Heart right ventricle (tissue), 16 donors: Measurements from ENCODE around the gene FAM163B. TPM values are rescaled to one million over a fixed set of nuclear protein-coding genes. Genes with fewer than 3 reads are reported as not detected.

ENCODE experiments used
- ATAC-seq, 8 donors: fragments of 200-7000 bp; cut with Tn5 transposase; one replicate each; pipeline ENCODE4 v1.9.1; 2020; ENCODE audit warnings: mild to moderate bottlenecking in 8 of 8, moderate library complexity in 8 of 8, moderate number of reproducible peaks in 1 of 8
- DNase-seq, 2 donors: peaks; one replicate each; pipeline ENCODE4 v3.0.0-alpha.2; 2020
- H3K27ac ChIP-seq, 10 donors: fragments of 200-600 bp; sonication (generic) in 2 of 10; one replicate each; pipeline versions ENCODE4 v1.5.0 to v1.8.0; 2020 to 2022; ENCODE audit warnings: mild to moderate bottlenecking in 3 of 10
- H3K27me3 ChIP-seq, 7 donors: fragments of 200-600 bp; one replicate each; pipeline ENCODE4 v1.8.0; 2021 to 2022; ENCODE audit warnings: mild to moderate bottlenecking in 2 of 7
- H3K36me3 ChIP-seq, 9 donors: fragments of 200-600 bp; sonication (generic) in 1 of 9; one replicate each; pipeline versions ENCODE4 v1.5.0 to v1.8.0; 2020 to 2022; ENCODE audit warnings: mild to moderate bottlenecking in 2 of 9
- H3K4me1 ChIP-seq, 9 donors: fragments of 200-600 bp; sonication (generic) in 1 of 9; one replicate each; pipeline versions ENCODE4 v1.5.0 to v1.8.0; 2020 to 2022; ENCODE audit warnings: mild to moderate bottlenecking in 4 of 9
- H3K4me3 ChIP-seq, 10 donors: fragments of 200-600 bp; sonication (generic) in 2 of 10; one replicate each; pipeline versions ENCODE4 v1.5.0 to v1.8.0; 2020 to 2022; ENCODE audit warnings: mild to moderate bottlenecking in 7 of 10, moderate library complexity in 2 of 10
- H3K9me3 ChIP-seq, 11 donors: fragments of 200-600 bp in 10 of 11; sonication (generic) in 2 of 11; one replicate each; pipeline versions ENCODE4 v1.5.0 to v1.8.0; 2013 to 2022; ENCODE audit warnings: mild to moderate bottlenecking in 2 of 11, control low read depth in 1 of 11, moderate library complexity in 1 of 11
- CTCF ChIP-seq, 9 donors: fragments of 200-600 bp; sonication (generic) in 2 of 9; IDR thresholded peaks; one replicate each; pipeline versions ENCODE4 v1.5.0 to v1.8.0; 2021 to 2022; ENCODE audit warnings: antibody characterized with exemption in 9 of 9, mild to moderate bottlenecking in 5 of 9, moderate library complexity in 1 of 9
- WGBS, 2 donors: extraction: QIAGEN DNeasy Blood & Tissue Kit; methylation state at CpG; one replicate each; pipeline ENCODE4 v1.1.7; 2013; ENCODE audit warnings: inconsistent platforms in 1 of 2; 5-methylcytosine and 5-hydroxymethylcytosine counted together
- intact Hi-C, 10 donors: fragments of 100-400 bp; cut with DNase I; formaldehyde crosslinking; loops; one replicate each; pipeline versions ENCODE4 v1.11.1 to v1.14.2; 2022
- polyA plus RNA-seq, 2 donors: library from polyadenylated mRNA; stranded (reverse); fragments of 200-250 nt; gene quantifications; one replicate each; pipeline ENCODE4 v1.2.3, GENCODE V29; 2013
- total RNA-seq, 10 donors: library from RNA; stranded (reverse); fragmentation: NEBNext Ultra II Directional in 3 of 10; extraction: Animal tissue kit (Norgen Biotek cat#: 25700) in 3 of 10; gene quantifications; one replicate each; pipeline versions ENCODE4 v1.2.1 to v1.2.4, GENCODE V29; 2021 to 2023
- donor health status: Arrhythmogenic right ventricular cardiomyopathy.
- donor health status: ischemic (EF 13 %, LVEDD 7.1; RV severe dilation, severe dysfunction).
- donor health status: healthy with polysubstance abuse.
- donor health status: DM: no; HTN: yes; CAD: no.
- donor health status: DM: no; HTN: no; CAD: no.
- donor health status: ischemic (EF 25% LVEDD 6.9; RV normal size, moderate dysfunction).
- donor health status: ischemic (EF 25% LVEDD 5.7; RV mildly dilated, moderate dysfunction).
- donor health status: healthy.
- donor health status: DM: yes; HTN: yes; CAD: no.
- donor health status: Ischemic cardiomyopathy.
- donor health status: ischemic (EF 35%, LVEDD 5.7; RV mildly dilated, moderate dysfunction).
- donor health status: nonischemic (EF 11% LVEDD 7.7; RV severe dilation, severe dysfunction).
- donor health status: DM: yes; HTN: yes; CAD: no.
- donor health status: PGD.
- donor health status: ischemic (EF 29% LVEDD 5.4; RV normal size, mild dysfunction).
- donor health status: nonischemic (EF 23%, LVEDD 6.1; RV moderate dilation, normal function).

The FAM163B gene
- total and polyA plus RNA-seq, 12 donors: 0.19 TPM; not detected in 11

GRCh38 chr9:133607381-133607780 is 1.8 kb downstream of the FAM163B start:
- no peak overlapping the region for H3K27ac ChIP-seq
- 38 to 46% methylated on average over 7 of the region's 7 CpGs for WGBS, 2 donors
- H3K9me3 ChIP-seq: no peaks in the 10 kb centered on the region
- no peak for ATAC-seq
- no peak for TF ChIP-seq CTCF (IDR thresholded peaks at IDR 0.05)
- intact Hi-C loops: no loop called here
- H3K36me3 ChIP-seq: no peaks in the 10 kb centered on the region
- no peak overlapping the region for H3K4me3 ChIP-seq
- no peak for DNase-seq
- H3K27me3 ChIP-seq: peaks cover 6 to 93% (median 84%) of the 10 kb centered on the region in 7 donors
- no peaks in the 10 kb centered on the region for H3K4me1 ChIP-seq

DNA sequence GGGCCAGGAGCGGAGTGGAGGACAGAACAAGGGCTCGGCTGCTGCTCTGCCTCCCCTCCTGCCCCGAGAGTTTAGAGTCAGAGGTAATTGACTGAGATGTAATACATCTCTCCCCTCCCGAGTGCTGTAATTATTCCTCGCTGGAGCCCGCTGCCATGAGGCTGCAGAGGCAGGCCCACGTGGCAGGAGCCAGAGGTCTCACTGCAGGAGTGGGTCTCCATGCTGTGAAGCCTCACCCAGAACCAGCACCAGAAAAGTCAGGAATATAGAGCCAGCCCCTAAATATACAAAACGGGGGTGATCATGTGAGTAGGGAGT is 2.5 kb downstream of the FAM163B start:
- ATAC-seq: no peak
- WGBS, 2 donors: 61 to 69% methylated on average over 8 of the region's 8 CpGs
- intact Hi-C loops: no loop called here
- DNase-seq: no peak
- TF ChIP-seq CTCF (IDR thresholded peaks at IDR 0.05): no peak
- Histone ChIP-seq H3K4me3 (no peak overlapping the region), H3K27ac (no peak overlapping the region), H3K36me3 (no peaks in the 10 kb centered on the region), H3K9me3 (no peaks in the 10 kb centered on the region), H3K27me3 (peaks cover 6 to 93% (median 84%) of the 10 kb centered on the region in 7 donors), H3K4me1 (no peaks in the 10 kb centered on the region)

DNA sequence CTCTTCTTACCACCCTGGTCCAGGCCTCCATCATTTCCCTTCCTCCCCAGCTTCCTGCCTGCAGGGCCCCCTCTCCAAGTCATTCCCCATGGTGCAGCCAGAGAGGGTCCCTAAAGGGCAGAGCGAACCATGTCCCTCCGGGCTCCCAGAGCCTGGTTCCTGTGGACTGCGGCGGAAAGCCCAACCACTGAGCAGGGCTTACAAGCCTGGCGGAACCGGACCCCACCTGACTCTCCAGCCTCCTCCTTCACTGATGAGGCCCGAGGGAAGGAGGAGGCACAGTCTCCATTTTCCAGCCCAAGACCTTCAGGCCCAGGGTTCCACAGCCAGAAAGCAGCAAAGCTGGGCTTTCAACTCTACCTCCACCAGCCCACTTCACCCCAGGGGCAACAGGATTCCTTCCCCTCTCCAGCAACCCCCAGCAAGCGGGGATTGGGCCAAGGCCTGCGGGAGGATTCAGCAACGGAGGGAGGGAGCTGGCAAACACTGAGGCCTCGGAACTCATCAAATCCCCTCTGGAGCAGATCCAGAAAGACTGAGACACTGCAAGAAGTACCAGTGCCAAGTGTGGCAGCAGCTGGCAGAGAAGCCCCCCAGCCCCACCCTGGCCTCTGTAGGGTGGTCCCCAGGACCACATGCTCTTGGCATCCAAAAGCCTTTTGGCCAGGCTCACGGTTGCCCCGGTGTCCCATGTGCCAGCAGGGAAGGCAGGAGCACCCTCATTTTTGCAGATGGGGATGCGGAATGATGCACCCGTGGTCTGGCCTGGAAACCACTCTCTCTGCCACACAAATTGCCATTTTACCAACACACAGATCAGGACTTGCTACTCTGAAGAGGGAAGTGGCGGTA is 3.1 kb downstream of the FAM163B start:
- Histone ChIP-seq H3K27ac (no peak overlapping the region), H3K9me3 (no peaks in the 10 kb centered on the region), H3K27me3 (peaks cover 6 to 93% (median 85%) of the 10 kb centered on the region in 7 donors), H3K4me3 (no peak overlapping the region), H3K36me3 (no peaks in the 10 kb centered on the region), H3K4me1 (no peaks in the 10 kb centered on the region)
- DNase-seq (no peak), ATAC-seq (no peak)
- no peak for TF ChIP-seq CTCF (IDR thresholded peaks at IDR 0.05)
- WGBS, 2 donors: 71 to 75% methylated on average over 15 to 16 of the region's 16 CpGs
- intact Hi-C loops: no loop called here

GRCh38 chr9:133605446-133605845 is 3.7 kb downstream of the FAM163B start:
- DNase-seq (no peak), ATAC-seq (no peak)
- H3K4me1 ChIP-seq: no peaks in the 10 kb centered on the region
- no peaks in the 10 kb centered on the region for H3K9me3 ChIP-seq
- peaks cover 6 to 90% (median 79%) of the 10 kb centered on the region in 7 donors for H3K27me3 ChIP-seq
- H3K4me3 ChIP-seq: no peak overlapping the region
- 87 to 90% methylated on average over 17 of the region's 17 CpGs for WGBS, 2 donors
- no peak overlapping the region for H3K27ac ChIP-seq
- no peak for TF ChIP-seq CTCF (IDR thresholded peaks at IDR 0.05)
- no peaks in the 10 kb centered on the region for H3K36me3 ChIP-seq
- intact Hi-C loops: no loop called here
